Measurements from ENCODE around the gene CLK1. TPM values are rescaled to one million over a fixed set of nuclear protein-coding genes. Genes with fewer than 3 reads are reported as not detected.

Gene CLK1
- total RNA-seq, 1 donor from 2014 or later = 46.2 TPM

- H3K36me3 Mint-ChIP-seq (ENCODE audit: low read depth, unreplicated experiment) = peaks cover 2% of the 10 kb centered on the region
- Histone ChIP-seq H3K4me3 (ENCODE audit: insufficient read depth, low read depth, low read length) (peak overlapping the region; percentile 59), H3K36me3 (ENCODE audit: insufficient read depth, low read length) (peaks cover 12% of the 10 kb centered on the region), H2AFZ (ENCODE audit: low read depth, low read length) (peak overlapping the region; percentile 32), H3K9me3 (ENCODE audit: insufficient read depth, low read depth, low read length) (no peaks in the 10 kb centered on the region), H3K27ac (ENCODE audit: low read depth, low read length) (peak overlapping the region; percentile 99), H3K4me2 (ENCODE audit: low read length) (peak overlapping the region; percentile 87), H3K79me2 (ENCODE audit: insufficient read depth, low read length) (peaks cover 30% of the 10 kb centered on the region), H3K9ac (ENCODE audit: low read length) (peak overlapping the region; percentile 94), H3K27me3 (ENCODE audit: insufficient read depth, low read length) (no peaks in the 10 kb centered on the region), H3K4me1 (ENCODE audit: insufficient read depth, low read length) (peaks cover 15% of the 10 kb centered on the region), H4K20me1 (ENCODE audit: insufficient read depth, low read length) (peaks cover 22% of the 10 kb centered on the region)
- no peak for DNase-seq (ENCODE audit: low read depth)
- H3K4me1 Mint-ChIP-seq (ENCODE audit: low read depth, unreplicated experiment) = peaks cover 13% of the 10 kb centered on the region
- H3K4me3 Mint-ChIP-seq (ENCODE audit: unreplicated experiment) = no peak overlapping the region
- peaks cover 1% of the 10 kb centered on the region for H3K9me3 Mint-ChIP-seq (ENCODE audit: unreplicated experiment)
- H3K27me3 Mint-ChIP-seq (ENCODE audit: low read depth, unreplicated experiment) = no peaks in the 10 kb centered on the region
- H3K27ac Mint-ChIP-seq (ENCODE audit: unreplicated experiment) = no peak overlapping the region
- no peak for FAIRE-seq
- TF ChIP-seq, protein P1, sequence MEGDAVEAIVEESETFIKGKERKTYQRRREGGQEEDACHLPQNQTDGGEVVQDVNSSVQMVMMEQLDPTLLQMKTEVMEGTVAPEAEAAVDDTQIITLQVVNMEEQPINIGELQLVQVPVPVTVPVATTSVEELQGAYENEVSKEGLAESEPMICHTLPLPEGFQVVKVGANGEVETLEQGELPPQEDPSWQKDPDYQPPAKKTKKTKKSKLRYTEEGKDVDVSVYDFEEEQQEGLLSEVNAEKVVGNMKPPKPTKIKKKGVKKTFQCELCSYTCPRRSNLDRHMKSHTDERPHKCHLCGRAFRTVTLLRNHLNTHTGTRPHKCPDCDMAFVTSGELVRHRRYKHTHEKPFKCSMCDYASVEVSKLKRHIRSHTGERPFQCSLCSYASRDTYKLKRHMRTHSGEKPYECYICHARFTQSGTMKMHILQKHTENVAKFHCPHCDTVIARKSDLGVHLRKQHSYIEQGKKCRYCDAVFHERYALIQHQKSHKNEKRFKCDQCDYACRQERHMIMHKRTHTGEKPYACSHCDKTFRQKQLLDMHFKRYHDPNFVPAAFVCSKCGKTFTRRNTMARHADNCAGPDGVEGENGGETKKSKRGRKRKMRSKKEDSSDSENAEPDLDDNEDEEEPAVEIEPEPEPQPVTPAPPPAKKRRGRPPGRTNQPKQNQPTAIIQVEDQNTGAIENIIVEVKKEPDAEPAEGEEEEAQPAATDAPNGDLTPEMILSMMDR (IDR thresholded peaks at IDR 0.05; ENCODE audit: insufficient read depth, low read depth, low read length) = no peak
- TF ChIP-seq EZH2 (IDR thresholded peaks at IDR 0.05; ENCODE audit: insufficient read depth, low read length) = no peak
Observed at GRCh38 chr2:200809506-200810251, 54.8 kb downstream of the CLK1 start.

Other genes with a start within 250 kb of the CLK1 start
- 311 and 322 TPM in 2 replicates for gene BZW1, start 52.7 kb downstream of the CLK1 start, total RNA-seq
- 34.6 and 34.8 TPM in 2 replicates for gene PPIL3, start 24.4 kb upstream of the CLK1 start, total RNA-seq
- gene NIF3L1, start 24.7 kb upstream of the CLK1 start, total RNA-seq = 17.4 and 17.8 TPM in 2 replicates
- 25.4 and 25.5 TPM in 2 replicates for gene ORC2, start 99.0 kb upstream of the CLK1 start, total RNA-seq
- gene HYCC2, start 207.0 kb upstream of the CLK1 start, total RNA-seq = 21.2 and 21.8 TPM in 2 replicates
- 110 and 115 TPM in 2 replicates for gene NDUFB3, start 207.3 kb upstream of the CLK1 start, total RNA-seq